GDM1 (cell line): Measurements from ENCODE around the gene NUTM2A.
"Not testable (repeated sequence)": the region's sequence is repeated elsewhere in the genome, so short reads cannot be mapped to it uniquely, and the experiment has no call there.

Source experiments
- DNase-seq: peaks from one replicate; lab custom pipeline; 2025; lab: John Stamatoyannopoulos, UW

Gene NUTM2A, protein sequence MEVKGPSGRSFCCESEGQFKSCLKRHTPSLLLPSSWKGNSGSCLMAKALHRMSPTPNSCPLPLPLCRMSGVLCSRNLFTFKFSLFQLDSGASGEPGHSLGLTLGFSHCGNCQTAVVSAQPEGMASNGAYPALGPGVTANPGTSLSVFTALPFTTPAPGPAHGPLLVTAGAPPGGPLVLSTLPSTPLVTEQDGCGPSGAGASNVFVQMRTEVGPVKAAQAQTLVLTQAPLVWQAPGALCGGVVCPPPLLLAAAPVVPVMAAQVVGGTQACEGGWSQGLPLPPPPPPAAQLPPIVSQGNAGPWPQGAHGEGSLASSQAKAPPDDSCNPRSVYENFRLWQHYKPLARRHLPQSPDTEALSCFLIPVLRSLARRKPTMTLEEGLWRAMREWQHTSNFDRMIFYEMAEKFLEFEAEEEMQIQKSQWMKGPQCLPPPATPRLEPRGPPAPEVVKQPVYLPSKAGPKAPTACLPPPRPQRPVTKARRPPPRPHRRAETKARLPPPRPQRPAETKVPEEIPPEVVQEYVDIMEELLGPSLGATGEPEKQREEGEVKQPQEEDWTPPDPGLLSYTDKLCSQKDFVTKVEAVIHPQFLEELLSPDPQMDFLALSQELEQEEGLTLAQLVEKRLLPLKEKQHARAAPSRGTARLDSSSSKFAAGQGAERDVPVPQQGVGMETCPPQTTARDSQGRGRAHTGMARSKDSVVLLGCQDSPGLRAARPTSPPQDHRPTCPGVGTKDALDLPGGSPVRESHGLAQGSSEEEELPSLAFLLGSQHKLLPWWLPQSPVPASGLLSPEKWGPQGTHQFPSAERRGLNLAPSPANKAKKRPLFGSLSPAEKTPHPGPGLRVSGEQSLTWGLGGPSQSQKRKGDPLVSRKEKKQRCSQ

DNA sequence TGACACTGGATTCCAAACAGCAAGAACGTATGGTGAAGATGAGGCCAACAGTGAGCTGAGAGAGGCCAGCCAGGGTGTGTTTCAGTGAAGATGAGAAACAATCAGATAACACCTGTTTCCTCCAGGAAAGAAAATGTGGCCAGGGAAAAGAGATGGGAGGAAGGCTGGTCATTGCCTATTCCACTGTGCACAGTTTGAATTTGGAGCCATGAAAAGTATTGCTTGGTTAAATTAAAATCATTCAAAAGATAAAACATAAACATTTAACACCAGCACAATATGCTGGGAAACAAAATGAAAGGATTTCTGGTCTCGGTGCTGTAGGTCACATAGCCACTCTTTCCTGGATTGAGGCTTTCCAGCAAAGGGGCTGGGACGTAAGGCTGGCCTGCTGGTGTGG lies at the start of gene NUTM2A:
TSS of gene NUTM2A (plus strand) at position 301 of the 400 bp plus-strand sequence. CDS start 383 bp downstream, outside the sequence.
- not testable (repeated sequence) for DNase-seq

DNA sequence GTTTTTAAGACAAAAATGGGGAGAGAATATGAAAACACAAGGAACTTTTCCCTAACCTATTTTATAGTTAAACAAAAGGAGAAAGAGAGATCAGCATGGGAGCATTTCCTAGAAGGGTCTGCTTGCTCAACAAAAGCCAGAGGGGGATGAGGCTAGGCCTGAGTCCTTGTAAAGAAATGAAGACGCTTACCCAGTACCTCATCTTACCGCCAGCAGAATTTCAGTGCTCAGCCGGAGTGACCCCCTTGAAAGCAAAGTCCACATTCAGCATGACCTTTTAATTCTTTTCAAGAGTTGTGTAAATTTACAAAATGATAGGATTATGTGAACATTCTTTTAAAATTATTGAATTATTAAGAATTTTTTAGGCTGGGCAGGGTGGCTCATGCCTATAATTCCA lies 47.7 kb upstream of the NUTM2A start:
- not testable (repeated sequence) for DNase-seq

DNA sequence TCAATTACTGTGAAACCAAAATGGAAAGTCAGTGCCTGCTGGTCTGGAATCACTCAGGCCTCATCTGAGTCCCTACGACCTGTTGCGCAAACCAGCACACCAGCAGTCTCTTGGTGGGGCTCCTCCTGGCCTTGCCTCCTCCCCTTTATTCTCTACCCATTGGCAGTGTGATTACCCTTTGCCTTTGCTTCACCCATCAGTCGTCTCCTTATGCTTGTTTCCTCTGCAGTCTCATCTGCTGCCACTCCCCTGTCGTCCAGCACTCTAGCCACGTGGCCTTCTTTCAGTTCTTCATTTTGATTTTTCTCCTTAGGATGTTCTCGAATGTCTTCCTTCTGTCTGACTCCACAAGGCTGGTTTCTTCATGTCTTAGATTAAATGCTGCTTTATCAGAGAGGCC lies 40.8 kb upstream of the NUTM2A start:
- DNase-seq: not testable (repeated sequence)

DNA sequence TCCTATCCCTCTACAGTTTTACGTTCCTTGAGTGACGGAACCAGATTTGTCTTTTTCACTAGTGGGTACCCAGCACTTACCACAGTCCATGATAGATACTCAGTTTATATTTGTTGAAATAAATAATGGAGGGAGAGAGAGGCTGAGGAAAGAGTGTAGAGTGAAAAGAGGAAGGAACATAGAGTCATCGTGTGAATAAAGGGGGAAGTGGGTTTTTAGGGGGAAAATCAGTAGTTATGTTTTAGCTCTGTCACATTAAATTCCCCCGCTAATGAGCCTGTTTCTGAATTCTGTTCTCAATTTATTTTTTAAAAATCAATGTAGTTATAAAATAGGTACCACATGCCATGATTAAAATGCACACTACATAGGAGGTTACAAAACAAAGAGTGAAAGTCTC lies 39.2 kb upstream of the NUTM2A start:
- not testable (repeated sequence) for DNase-seq

- not testable (repeated sequence) for DNase-seq
Observed at GRCh38 chr10:87187573-87187972, 37.7 kb upstream of the NUTM2A start.

- DNase-seq: not testable (repeated sequence)
Observed at GRCh38 chr10:87191841-87192240, 33.4 kb upstream of the NUTM2A start.

DNA sequence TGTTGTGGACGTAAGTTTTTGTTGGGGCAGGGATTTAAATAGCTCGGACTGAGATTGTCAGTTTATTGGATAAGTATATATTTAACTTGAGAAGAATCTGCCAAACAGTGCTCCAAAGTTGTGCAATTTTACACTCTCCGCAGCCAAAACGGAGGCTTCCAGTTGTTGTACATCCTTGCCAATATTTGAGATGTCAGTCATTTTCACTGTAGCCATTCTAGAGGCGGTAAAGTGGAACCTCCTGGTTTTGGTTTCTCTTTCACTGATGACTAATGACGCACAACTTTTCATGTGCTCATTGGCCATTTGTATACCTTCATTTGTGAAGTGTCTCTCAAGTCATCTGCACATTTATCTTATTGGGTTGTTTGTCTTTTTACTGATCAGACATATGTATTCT lies 24.3 kb upstream of the NUTM2A start:
- DNase-seq: peak; percentile 6

GRCh38 chr10:87204801-87205200 lies 20.4 kb upstream of the NUTM2A start:
- DNase-seq: not testable (repeated sequence)

GRCh38 chr10:87206922-87207321 lies 18.3 kb upstream of the NUTM2A start:
- DNase-seq: not testable (repeated sequence)

GRCh38 chr10:87210309-87210708 lies 14.9 kb upstream of the NUTM2A start:
- not testable (repeated sequence) for DNase-seq

DNA sequence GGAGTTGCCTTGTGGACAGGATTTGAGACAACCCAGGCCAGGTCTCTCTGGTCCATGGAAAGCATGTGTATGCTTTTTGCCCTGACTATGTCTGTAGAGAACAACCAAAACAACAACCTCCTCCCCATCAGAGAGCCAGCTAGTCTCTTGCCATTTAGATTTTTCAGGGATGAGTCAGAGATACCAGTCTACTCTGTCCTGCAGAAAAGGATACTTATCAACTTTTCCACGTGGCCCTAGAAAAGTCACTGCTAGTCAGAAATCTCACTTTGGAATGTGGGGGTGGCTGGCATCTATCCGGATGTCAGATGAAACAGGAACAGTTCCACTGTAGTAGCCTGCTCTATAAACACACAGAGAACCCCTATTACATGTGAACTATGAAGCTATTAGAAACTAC lies 13.4 kb upstream of the NUTM2A start:
- not testable (repeated sequence) for DNase-seq

- not testable (repeated sequence) for DNase-seq
Observed at GRCh38 chr10:87213150-87213765, 12.0 kb upstream of the NUTM2A start.

DNA sequence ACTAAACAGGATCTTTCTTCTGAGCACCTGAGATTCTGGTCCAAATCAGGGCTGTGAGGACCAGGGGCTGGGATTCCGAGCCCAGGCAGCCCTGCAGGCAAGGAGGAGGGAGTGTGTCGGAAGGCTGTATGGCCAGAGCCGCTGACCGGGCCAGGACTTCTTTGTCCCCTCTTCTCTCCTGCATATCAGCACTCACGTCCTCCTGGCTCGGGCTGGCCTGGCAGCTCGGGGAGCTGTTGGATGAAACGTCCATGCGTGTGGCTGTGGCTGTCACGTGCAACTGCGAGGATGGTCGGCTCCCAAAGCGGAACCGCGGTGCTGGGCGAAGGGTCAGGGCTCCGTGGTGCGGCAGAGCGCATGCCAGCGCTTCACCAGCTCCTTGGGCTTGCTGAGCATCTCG lies 11.4 kb upstream of the NUTM2A start:
- not testable (repeated sequence) for DNase-seq

GRCh38 chr10:87216120-87216519 lies 9.1 kb upstream of the NUTM2A start:
- DNase-seq: peak; percentile 50

GRCh38 chr10:87219370-87219769 lies 5.9 kb upstream of the NUTM2A start:
- DNase-seq: not testable (repeated sequence)

DNA sequence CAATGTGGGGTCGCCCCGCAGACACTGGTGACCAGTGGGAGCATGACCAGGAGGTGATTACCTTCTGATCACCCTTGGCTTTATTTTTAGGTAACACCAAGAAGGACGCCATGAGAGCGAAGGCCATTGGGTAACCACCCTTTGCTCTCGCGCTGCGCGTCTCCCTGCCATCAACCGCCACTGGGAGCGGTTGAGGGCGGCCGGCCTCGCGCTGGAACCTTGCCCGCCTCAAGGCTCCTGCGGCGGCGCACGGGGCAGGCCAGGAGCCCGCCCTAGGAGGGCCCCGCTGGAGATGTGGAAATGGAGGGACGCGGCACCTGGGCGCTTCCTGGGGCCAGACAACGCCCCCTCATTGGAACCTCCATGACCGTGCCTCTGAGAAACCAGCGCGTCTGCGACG lies 2.5 kb upstream of the NUTM2A start:
- not testable (repeated sequence) for DNase-seq

DNA sequence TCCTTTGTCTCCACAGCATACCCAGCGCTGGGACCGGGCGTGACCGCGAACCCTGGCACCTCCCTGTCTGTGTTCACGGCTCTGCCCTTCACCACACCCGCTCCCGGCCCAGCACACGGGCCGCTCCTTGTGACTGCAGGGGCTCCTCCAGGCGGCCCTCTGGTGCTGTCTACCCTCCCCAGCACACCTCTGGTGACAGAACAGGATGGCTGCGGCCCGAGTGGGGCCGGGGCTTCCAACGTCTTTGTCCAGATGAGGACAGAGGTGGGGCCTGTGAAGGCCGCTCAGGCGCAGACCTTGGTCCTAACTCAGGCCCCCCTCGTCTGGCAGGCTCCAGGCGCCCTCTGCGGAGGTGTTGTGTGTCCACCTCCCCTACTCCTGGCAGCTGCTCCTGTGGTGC lies 3.0 kb downstream of the NUTM2A start:
- not testable (repeated sequence) for DNase-seq

- DNase-seq: not testable (repeated sequence)
Observed at GRCh38 chr10:87229211-87229610, 4.0 kb downstream of the NUTM2A start.

DNA sequence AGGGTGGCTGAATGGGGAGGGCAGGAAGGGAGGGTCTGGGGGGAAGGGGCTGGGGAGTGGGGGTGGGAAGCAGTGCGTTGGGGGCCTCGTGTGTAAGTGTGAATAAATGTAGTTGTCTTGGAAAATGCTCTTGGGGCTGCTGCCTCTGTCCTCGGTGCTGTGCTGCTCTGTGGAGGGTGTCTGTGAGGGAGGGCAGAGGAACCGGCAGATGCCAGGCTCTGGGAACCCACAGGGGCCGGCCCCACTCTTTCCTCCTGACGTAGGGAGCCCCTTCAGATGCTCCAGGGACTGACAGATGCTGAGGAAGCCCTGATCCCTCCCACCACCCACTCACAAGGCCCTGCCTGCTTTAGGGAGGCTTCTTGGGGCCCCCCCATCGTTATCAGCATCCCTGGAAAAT lies 9.6 kb downstream of the NUTM2A start:
- DNase-seq: not testable (repeated sequence)

- not testable (repeated sequence) for DNase-seq
Observed at GRCh38 chr10:87237244-87237643, 12.0 kb downstream of the NUTM2A start.

- DNase-seq: not testable (repeated sequence)
Observed at GRCh38 chr10:87239346-87239808, 14.1 kb downstream of the NUTM2A start.

GRCh38 chr10:87242192-87242591 lies 16.9 kb downstream of the NUTM2A start:
- DNase-seq: not testable (repeated sequence)
